Loucy (cell line): Measurements from ENCODE around the gene BCL2L1.

Experiments used
- H2AFZ ChIP-seq: fragments of 200-600 bp; sonication (generic); 2 replicates; pipeline ENCODE4 v1.6.0; 2016; ENCODE audit warnings: antibody characterized with exemption, mild to moderate bottlenecking, low read length, moderate library complexity
- H3F3A ChIP-seq: fragments of 200-600 bp; 2 replicates; pipeline ENCODE4 v1.6.0; 2016; ENCODE audit warnings: antibody characterized with exemption, low read depth, mild to moderate bottlenecking
- H3K27me3 ChIP-seq: fragments of 200-600 bp; sonication (generic); 2 replicates; pipeline ENCODE4 v1.6.1; 2014; ENCODE audit warnings: low read length, mild to moderate bottlenecking; ENCODE audit not compliant: insufficient read depth, poor library complexity, severe bottlenecking
- H3K36me3 ChIP-seq: fragments of 200-600 bp; sonication (generic); 2 replicates; pipeline ENCODE4 v1.6.1; 2016; ENCODE audit warnings: low read length; ENCODE audit not compliant: insufficient read depth
- H3K4me1 ChIP-seq: fragments of 200-600 bp; sonication (generic); 2 replicates; pipeline ENCODE4 v1.5.1; 2014; ENCODE audit warnings: low read length, mild to moderate bottlenecking; ENCODE audit not compliant: insufficient read depth, poor library complexity, severe bottlenecking
- H3K4me2 ChIP-seq: fragments of 200-600 bp; sonication (generic); 2 replicates; pipeline ENCODE4 v1.6.0; 2014; ENCODE audit warnings: antibody characterized with exemption, low read length, low read depth, mild to moderate bottlenecking; ENCODE audit not compliant: poor library complexity, severe bottlenecking
- H3K4me3 ChIP-seq: fragments of 200-600 bp; sonication (generic); 2 replicates; pipeline ENCODE4 v1.5.1; 2014; ENCODE audit warnings: low read length, mild to moderate bottlenecking, mixed read lengths; ENCODE audit not compliant: poor library complexity, severe bottlenecking
- H3K79me2 ChIP-seq: fragments of 200-600 bp; sonication (generic); 2 replicates; pipeline ENCODE4 v1.6.1; 2014; ENCODE audit warnings: low read length; ENCODE audit not compliant: insufficient read depth
- H3K9ac ChIP-seq: fragments of 200-600 bp; sonication (generic); 2 replicates; pipeline ENCODE4 v1.6.0; 2014; ENCODE audit warnings: mild to moderate bottlenecking, low read depth, low read length, moderate library complexity; ENCODE audit not compliant: poor library complexity, severe bottlenecking
- H3K9me2 ChIP-seq: fragments of 200-600 bp; sonication (generic); replicated peaks from 2 replicates; pipeline ENCODE4 v1.6.1; 2016; ENCODE audit warnings: low read depth, low read length, mixed read lengths
- H3K9me3 ChIP-seq: fragments of 200-600 bp; sonication (generic); 2 replicates; pipeline ENCODE4 v1.6.1; 2014; ENCODE audit warnings: mild to moderate bottlenecking, antibody characterized with exemption, low read length, low read depth; ENCODE audit not compliant: insufficient read depth
- H4K20me1 ChIP-seq: fragments of 200-600 bp; sonication (generic); 2 replicates; pipeline ENCODE4 v1.6.0; 2014; ENCODE audit warnings: antibody characterized with exemption, low read length, mild to moderate bottlenecking; ENCODE audit not compliant: insufficient read depth, poor library complexity, severe bottlenecking
- EZH2phosphoT487 ChIP-seq: fragments of 200-600 bp; IDR thresholded peaks from 2 replicates; pipeline ENCODE4 v1.6.1; 2018; ENCODE audit warnings: antibody characterized with exemption, mild to moderate bottlenecking, moderate library complexity, borderline replicate concordance
- TF ChIP-seq, protein P1 (sequence below): fragments of 200-600 bp; sonication (generic); conservative IDR thresholded peaks from 2 replicates; pipeline ENCODE4 v1.5.1; 2014; ENCODE audit warnings: mild to moderate bottlenecking, antibody characterized with exemption, low read length

BCL2L1 gene

DNA sequence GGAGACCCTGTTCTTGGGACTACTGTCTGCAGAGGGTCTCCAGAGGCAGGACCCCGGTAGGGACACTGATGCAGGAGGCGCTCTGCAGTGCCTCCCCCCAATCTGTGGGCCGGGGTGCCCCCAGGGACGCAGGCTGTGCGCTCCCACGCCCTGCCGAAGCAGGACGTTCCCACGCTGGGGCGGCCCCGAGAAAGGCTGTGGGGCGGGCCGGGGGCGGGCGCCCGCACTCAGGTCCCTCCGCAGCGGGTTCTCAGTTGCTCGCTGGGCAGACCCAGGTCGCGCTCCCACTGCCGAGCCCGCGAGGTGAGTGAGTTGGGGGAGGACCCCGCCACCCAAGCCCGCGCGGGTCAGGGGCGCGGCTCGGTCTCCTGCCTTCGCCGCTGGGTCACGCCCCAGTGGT, 85.0 kb downstream of the BCL2L1 start, which contains the start of gene COX4I2:
Gene COX4I2, plus strand, starts transcription at position 253 of the 400 bp plus-strand sequence. CDS start 1,106 bp downstream, outside the sequence.
- no peak within 1 kb of the TSS for H3K9ac ChIP-seq
- H3K4me1 ChIP-seq: peaks cover under 1% of the 10 kb centered on the region
- no peaks in the 10 kb centered on the region for H4K20me1 ChIP-seq
- no peaks in the 10 kb centered on the region for H3K9me3 ChIP-seq
- no peak within 1 kb of the TSS for H3K4me3 ChIP-seq
- TF ChIP-seq, protein P1, sequence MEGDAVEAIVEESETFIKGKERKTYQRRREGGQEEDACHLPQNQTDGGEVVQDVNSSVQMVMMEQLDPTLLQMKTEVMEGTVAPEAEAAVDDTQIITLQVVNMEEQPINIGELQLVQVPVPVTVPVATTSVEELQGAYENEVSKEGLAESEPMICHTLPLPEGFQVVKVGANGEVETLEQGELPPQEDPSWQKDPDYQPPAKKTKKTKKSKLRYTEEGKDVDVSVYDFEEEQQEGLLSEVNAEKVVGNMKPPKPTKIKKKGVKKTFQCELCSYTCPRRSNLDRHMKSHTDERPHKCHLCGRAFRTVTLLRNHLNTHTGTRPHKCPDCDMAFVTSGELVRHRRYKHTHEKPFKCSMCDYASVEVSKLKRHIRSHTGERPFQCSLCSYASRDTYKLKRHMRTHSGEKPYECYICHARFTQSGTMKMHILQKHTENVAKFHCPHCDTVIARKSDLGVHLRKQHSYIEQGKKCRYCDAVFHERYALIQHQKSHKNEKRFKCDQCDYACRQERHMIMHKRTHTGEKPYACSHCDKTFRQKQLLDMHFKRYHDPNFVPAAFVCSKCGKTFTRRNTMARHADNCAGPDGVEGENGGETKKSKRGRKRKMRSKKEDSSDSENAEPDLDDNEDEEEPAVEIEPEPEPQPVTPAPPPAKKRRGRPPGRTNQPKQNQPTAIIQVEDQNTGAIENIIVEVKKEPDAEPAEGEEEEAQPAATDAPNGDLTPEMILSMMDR: no peak
- no peak for TF ChIP-seq EZH2phosphoT487
- no peaks in the 10 kb centered on the region for H3K27me3 ChIP-seq
- H3K4me2 ChIP-seq: no peak within 1 kb of the TSS
- no peaks in the 10 kb centered on the region for H3K79me2 ChIP-seq
- H3K36me3 ChIP-seq: no peaks in the 10 kb centered on the region
- H3F3A ChIP-seq: no peaks in the 10 kb centered on the region
- H2AFZ ChIP-seq: no peak within 1 kb of the TSS
- no peaks in the 10 kb centered on the region for H3K9me2 ChIP-seq

DNA sequence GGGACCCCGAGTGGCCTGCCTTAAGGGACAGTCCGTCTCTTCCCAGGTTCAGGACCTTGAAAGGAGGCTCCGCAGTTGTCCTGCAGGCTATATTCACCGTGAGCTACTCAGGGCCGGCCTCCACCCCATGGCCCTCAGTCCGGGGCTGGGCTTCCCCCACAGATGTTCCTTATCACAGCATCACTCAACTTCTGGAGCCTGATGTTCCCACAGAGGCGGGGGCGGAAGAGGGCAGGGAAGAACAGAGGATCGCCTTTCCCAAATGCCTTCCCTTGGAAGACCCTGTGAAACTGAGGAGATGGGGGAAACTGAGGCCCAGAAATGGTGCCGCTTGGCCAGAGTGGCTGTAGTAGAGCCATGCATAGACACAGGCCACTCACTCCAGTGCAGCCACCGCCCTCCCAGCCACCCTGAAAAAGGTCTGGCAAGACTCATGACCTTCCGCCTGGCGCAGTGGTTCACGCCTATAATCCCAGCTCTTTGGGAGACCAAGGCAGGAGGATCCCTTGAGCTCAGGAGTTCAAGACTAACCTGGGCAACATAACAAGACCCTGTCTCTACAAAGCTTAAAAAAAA, 89.2 kb downstream of the BCL2L1 start:
- Histone ChIP-seq H3K9ac (no peak overlapping the region), H3K9me3 (no peaks in the 10 kb centered on the region), H3K36me3 (no peaks in the 10 kb centered on the region), H3K27me3 (no peaks in the 10 kb centered on the region), H3K4me3 (no peak overlapping the region), H3F3A (no peaks in the 10 kb centered on the region), H2AFZ (no peak overlapping the region), H3K79me2 (no peaks in the 10 kb centered on the region), H3K9me2 (no peaks in the 10 kb centered on the region), H3K4me1 (no peaks in the 10 kb centered on the region), H3K4me2 (no peak overlapping the region), H4K20me1 (no peaks in the 10 kb centered on the region)
- TF ChIP-seq EZH2phosphoT487: no peak
- TF ChIP-seq, protein P1: no peak

DNA sequence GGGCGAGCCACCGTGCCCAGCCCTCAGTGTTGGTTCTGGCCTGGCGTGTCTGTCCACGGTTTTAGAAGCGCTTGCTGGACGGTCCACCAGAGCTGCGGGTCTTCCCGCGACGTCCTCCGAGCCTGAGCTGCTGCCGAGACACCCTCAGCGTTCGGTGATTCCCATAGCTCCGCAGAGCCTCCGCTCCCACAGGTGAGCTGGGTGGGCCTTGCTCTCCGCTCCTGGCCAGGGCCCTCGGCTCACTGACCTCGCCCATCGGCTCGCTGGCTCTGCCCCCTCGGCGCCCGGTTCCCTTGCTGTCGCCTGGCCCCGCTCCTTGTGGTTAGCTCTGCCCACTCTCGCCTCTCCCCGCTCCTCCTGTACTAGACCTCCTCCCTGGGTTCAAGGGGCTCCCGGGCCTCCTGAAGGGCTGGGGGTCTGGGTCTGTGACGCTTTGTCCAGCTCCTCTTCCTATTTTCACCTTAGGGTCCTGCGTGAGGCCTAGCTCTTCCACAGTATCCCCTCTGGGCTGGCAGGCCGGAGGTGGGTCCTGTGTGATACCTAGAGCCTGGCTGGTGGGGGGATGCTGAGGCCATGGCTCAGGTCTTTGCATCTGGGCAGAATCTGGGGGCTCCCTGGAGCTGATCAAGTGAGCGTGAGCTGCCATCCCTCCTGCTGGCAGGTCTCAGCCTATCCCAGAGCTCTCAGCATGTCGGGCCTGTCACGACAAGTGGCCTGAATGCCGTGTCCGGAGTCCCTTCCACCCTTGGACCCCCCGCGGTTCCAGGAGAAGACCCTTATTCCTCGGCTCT, 89.9 kb downstream of the BCL2L1 start:
- H3K36me3 ChIP-seq: no peaks in the 10 kb centered on the region
- H3K4me2 ChIP-seq: no peak overlapping the region
- no peaks in the 10 kb centered on the region for H3F3A ChIP-seq
- H3K4me3 ChIP-seq: no peak overlapping the region
- H4K20me1 ChIP-seq: no peaks in the 10 kb centered on the region
- H3K9me2 ChIP-seq: no peaks in the 10 kb centered on the region
- no peaks in the 10 kb centered on the region for H3K79me2 ChIP-seq
- H3K4me1 ChIP-seq: no peaks in the 10 kb centered on the region
- no peaks in the 10 kb centered on the region for H3K27me3 ChIP-seq
- TF ChIP-seq, protein P1: no peak
- no peak for TF ChIP-seq EZH2phosphoT487
- no peak overlapping the region for H2AFZ ChIP-seq
- H3K9me3 ChIP-seq: no peaks in the 10 kb centered on the region
- H3K9ac ChIP-seq: no peak overlapping the region
